Heart left ventricle (tissue), 16 donors: ENCODE measurements around the gene ZNF488. TPM values are rescaled to one million over a fixed set of nuclear protein-coding genes. Genes with fewer than 3 reads are reported as not detected.

Experiments used
- ATAC-seq, 4 donors: fragments of 200-7000 bp; cut with Tn5 transposase; one replicate each; pipeline ENCODE4 v1.9.1; 2020 to 2022; ENCODE audit warnings: moderate library complexity in 4 of 4, mild to moderate bottlenecking in 3 of 4, moderate number of reproducible peaks in 1 of 4
- DNase-seq, 5 donors: peaks; one replicate each; pipeline ENCODE4 v3.0.0-alpha.2; 2020
- H3K27ac ChIP-seq, 12 donors: fragments of 200-600 bp; sonication (generic) in 4 of 12; one replicate each; pipeline versions ENCODE4 v1.5.0 to v1.8.0; 2016 to 2022; ENCODE audit warnings: mild to moderate bottlenecking in 2 of 12
- H3K27me3 ChIP-seq, 9 donors: fragments of 200-600 bp; sonication (generic) in 2 of 9; one replicate each; pipeline versions ENCODE4 v1.5.1 to v1.8.0; 2016 to 2022; ENCODE audit warnings: mild to moderate bottlenecking in 3 of 9
- H3K36me3 ChIP-seq, 9 donors: fragments of 200-600 bp; sonication (generic) in 2 of 9; one replicate each; pipeline versions ENCODE4 v1.5.0 to v1.8.0; 2018 to 2022; ENCODE audit warnings: mild to moderate bottlenecking in 2 of 9
- H3K4me1 ChIP-seq, 12 donors: fragments of 200-600 bp; sonication (generic) in 4 of 12; one replicate each; pipeline versions ENCODE4 v1.5.0 to v1.8.0; 2016 to 2022; ENCODE audit warnings: mild to moderate bottlenecking in 3 of 12
- H3K4me3 ChIP-seq, 12 donors: fragments of 200-600 bp; sonication (generic) in 4 of 12; one replicate each; pipeline versions ENCODE4 v1.5.0 to v1.8.0; 2017 to 2022; ENCODE audit warnings: mild to moderate bottlenecking in 9 of 12, moderate library complexity in 4 of 12
- H3K9me3 ChIP-seq, 12 donors: fragments of 200-600 bp; sonication (generic) in 4 of 12; one replicate each; pipeline versions ENCODE4 v1.5.0 to v1.8.0; 2016 to 2022; ENCODE audit warnings: mild to moderate bottlenecking in 1 of 12
- POLR2A ChIP-seq, 2 donors: fragments of 450-650 bp; IDR thresholded peaks; one replicate each; pipeline ENCODE4 v1.6.1; 2017; ENCODE audit warnings: antibody characterized with exemption in 2 of 2, mild to moderate bottlenecking in 2 of 2, moderate library complexity in 2 of 2
- WGBS, 4 donors: extraction: QIAGEN DNeasy Blood & Tissue Kit in 2 of 4; methylation state at CpG; one replicate each; pipeline versions ENCODE4 v1.1.5 to v1.1.7; 2013 to 2018; 5-methylcytosine and 5-hydroxymethylcytosine counted together
- intact Hi-C, 10 donors: fragments of 100-400 bp; cut with DNase I; formaldehyde crosslinking; loops; one replicate each; pipeline versions ENCODE4 v1.11.1 to v1.14.2; 2022
- polyA plus RNA-seq, 2 donors: library from polyadenylated mRNA; stranded (reverse); fragments of 200-250 nt; gene quantifications; one replicate each; pipeline ENCODE4 v1.2.3, GENCODE V29; 2013
- total RNA-seq, 9 donors: library from RNA; depleted of rRNA in 2 of 9; stranded (reverse); fragments of >200 nt in 2 of 9; fragmentation: NEBNext Ultra II Directional in 3 of 9; extraction: Animal tissue kit (Norgen Biotek cat#: 25700) in 3 of 9; gene quantifications; one replicate each; pipeline versions ENCODE4 v1.1.0 to v1.2.4, GENCODE V29; 2016 to 2023
- TF ChIP-seq, protein P1 (sequence below), 12 donors: fragments of 200-600 bp; sonication (generic) in 4 of 12; IDR thresholded peaks; one replicate each; pipeline versions ENCODE4 v1.5.0 to v1.8.0; 2018 to 2022; ENCODE audit warnings: antibody characterized with exemption in 12 of 12, mild to moderate bottlenecking in 5 of 12
- donor health status: ischemic (EF 13 %, LVEDD 7.1; RV severe dilation, severe dysfunction).
- donor health status: healthy with polysubstance abuse.
- donor health status: DM: no; HTN: yes; CAD: no.
- donor health status: DM: no; HTN: no; CAD: no.
- donor health status: ischemic (EF 25% LVEDD 6.9; RV normal size, moderate dysfunction).
- donor health status: ischemic (EF 25% LVEDD 5.7; RV mildly dilated, moderate dysfunction).
- donor health status: healthy.
- donor health status: DM: yes; HTN: yes; CAD: no.
- donor health status: ischemic (EF 35%, LVEDD 5.7; RV mildly dilated, moderate dysfunction).
- donor health status: nonischemic (EF 11% LVEDD 7.7; RV severe dilation, severe dysfunction).
- donor health status: DM: yes; HTN: yes; CAD: no.
- donor health status: PGD.
- donor health status: ischemic (EF 29% LVEDD 5.4; RV normal size, mild dysfunction).
- donor health status: nonischemic (EF 23%, LVEDD 6.1; RV moderate dilation, normal function).

ZNF488 gene
- total and polyA plus RNA-seq, 11 donors, result 0.06 to 0.25 (median 0.08) TPM; not detected in 6

DNA sequence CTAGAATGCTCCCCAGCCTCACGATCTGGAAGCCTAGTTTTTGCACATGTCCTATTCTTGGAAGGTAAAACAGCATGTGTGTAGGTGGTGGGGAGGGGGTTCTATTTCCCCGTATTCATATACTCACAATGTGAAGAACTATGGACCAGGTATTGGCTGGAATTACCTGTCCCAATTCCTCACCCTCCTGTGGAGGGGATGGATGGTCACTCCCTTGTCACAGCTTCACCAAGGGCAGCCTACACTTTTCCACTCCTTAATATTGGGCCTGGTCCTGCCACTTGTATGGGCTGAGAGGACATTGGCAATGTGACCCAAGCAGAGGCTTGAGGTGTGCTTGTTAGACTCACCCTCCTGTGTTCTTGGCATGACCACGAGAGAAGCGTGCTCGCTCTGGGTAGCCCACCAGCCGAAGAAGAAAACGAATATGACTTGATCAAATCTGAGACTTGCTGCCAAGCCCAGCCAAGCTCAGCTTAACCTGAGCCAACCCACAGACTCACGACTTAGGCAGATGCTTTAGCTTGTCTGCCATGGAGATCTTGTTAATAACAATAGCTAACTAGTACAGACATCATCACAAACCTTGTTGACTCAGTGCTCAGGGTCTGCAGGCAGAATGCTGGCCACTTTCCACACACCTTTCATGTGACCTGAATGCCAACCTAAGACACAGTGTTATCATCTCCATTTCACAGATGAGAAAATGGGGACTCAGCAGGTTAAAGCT, 17.2 kb downstream of the ZNF488 start:
- intact Hi-C loops, result loop anchor here in 1 of 10 donors (10.0 kb wide), 1 partner anchor 88 kb away; no protein-coding TSS in a partner anchor
- no peak overlapping the region for H3K4me3 ChIP-seq
- H3K4me1 ChIP-seq, result no peaks in the 10 kb centered on the region
- DNase-seq (no peak), ATAC-seq (no peak)
- H3K27ac ChIP-seq, result no peak overlapping the region
- TF ChIP-seq POLR2A (IDR thresholded peaks at IDR 0.05), result no peak
- TF ChIP-seq, protein P1, sequence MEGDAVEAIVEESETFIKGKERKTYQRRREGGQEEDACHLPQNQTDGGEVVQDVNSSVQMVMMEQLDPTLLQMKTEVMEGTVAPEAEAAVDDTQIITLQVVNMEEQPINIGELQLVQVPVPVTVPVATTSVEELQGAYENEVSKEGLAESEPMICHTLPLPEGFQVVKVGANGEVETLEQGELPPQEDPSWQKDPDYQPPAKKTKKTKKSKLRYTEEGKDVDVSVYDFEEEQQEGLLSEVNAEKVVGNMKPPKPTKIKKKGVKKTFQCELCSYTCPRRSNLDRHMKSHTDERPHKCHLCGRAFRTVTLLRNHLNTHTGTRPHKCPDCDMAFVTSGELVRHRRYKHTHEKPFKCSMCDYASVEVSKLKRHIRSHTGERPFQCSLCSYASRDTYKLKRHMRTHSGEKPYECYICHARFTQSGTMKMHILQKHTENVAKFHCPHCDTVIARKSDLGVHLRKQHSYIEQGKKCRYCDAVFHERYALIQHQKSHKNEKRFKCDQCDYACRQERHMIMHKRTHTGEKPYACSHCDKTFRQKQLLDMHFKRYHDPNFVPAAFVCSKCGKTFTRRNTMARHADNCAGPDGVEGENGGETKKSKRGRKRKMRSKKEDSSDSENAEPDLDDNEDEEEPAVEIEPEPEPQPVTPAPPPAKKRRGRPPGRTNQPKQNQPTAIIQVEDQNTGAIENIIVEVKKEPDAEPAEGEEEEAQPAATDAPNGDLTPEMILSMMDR (IDR thresholded peaks at IDR 0.05), result no peak
- no peaks in the 10 kb centered on the region for H3K36me3 ChIP-seq
- H3K9me3 ChIP-seq, result no peaks in the 10 kb centered on the region
- 87 to 90% (median 89%) methylated on average over 8 of the region's 8 CpGs for WGBS, 4 donors
- no peaks in the 10 kb centered on the region for H3K27me3 ChIP-seq

- Histone ChIP-seq H3K27ac (no peak overlapping the region), H3K4me3 (no peak overlapping the region), H3K4me1 (peaks cover 0 to under 1% (median 0%) of the 10 kb centered on the region in 12 donors), H3K9me3 (no peaks in the 10 kb centered on the region), H3K36me3 (no peaks in the 10 kb centered on the region), H3K27me3 (no peaks in the 10 kb centered on the region)
- DNase-seq (no peak), ATAC-seq (no peak)
- TF ChIP-seq, protein P1 (IDR thresholded peaks at IDR 0.05), result no peak
- no peak for TF ChIP-seq POLR2A (IDR thresholded peaks at IDR 0.05)
- intact Hi-C loops, result loop anchor here in 1 of 10 donors (10.0 kb wide), 1 partner anchor 89 kb away; no protein-coding TSS in a partner anchor
- 72 to 73% (median 72%) methylated on average over 5 of the region's 5 CpGs for WGBS, 4 donors
These were observed 17.9 kb downstream of the ZNF488 start for GRCh38 chr10:47366181-47366631.

DNA sequence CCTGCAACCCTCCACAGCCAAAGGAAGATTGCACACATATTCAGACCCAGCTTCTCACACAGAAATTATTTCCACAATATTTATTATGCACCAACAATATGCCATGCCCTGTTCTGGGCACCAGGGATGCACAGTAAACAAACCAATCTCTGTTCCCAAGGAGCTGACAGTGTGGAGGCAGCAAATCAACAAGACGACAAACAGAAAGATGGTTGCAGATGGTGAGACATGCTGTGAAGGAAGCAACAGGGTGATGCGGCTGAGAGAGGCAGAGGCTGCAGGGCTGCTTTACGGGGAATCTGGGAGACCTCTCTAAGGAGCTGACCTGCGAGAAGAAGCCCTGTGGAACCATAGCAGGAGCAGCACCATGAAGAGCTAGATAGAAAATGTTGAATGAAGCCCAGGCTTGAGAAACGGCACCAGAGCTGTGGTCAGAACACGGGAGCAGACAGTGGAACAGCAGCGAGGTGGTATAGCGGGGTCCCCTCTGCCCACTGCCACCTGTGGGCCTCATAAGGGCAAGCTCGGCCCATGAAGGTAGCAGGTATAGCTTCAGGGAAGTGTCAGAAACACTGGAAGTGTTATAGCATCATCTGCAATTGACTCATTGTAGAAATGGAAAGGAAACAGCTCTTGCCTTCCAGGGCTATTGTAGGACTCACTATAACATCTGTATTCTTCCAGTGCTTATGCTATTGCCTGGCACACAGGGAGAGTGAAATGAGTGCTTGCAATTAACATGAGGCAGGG, 18.5 kb downstream of the ZNF488 start:
- DNase-seq (no peak), ATAC-seq (no peak)
- H3K36me3 ChIP-seq, result no peaks in the 10 kb centered on the region
- H3K27me3 ChIP-seq, result no peaks in the 10 kb centered on the region
- H3K4me3 ChIP-seq, result no peak overlapping the region
- peaks cover 0 to 7% (median 0%) of the 10 kb centered on the region in 12 donors for H3K4me1 ChIP-seq
- no peak overlapping the region for H3K27ac ChIP-seq
- TF ChIP-seq, protein P1 (IDR thresholded peaks at IDR 0.05), result no peak
- 86 to 94% (median 89%) methylated on average over 9 of the region's 9 CpGs for WGBS, 4 donors
- no peaks in the 10 kb centered on the region for H3K9me3 ChIP-seq
- intact Hi-C loops, result loop anchor here in 1 of 10 donors (10.0 kb wide), 1 partner anchor 89 kb away; no protein-coding TSS in a partner anchor

DNA sequence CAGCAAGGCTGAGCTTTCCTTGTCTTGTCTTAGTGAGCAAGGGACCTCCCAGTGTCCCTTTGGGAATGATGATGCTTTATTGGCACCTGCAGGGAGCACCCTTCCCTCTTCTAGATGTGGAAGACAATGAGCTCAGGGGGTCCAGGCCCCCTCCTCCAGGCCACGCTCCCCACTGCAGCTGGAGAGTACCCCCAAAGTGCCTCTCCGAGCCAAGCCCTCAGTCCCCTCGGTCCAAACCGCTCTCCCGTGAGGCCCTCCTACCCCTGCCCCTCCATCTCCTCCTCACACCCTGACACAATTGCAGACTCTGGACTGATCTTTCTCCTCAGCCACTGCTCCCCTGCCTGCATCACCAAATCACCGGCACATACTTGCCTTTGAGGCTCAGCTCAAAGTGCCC, 19.2 kb downstream of the ZNF488 start:
- peaks cover 0 to 13% (median 0%) of the 10 kb centered on the region in 12 donors for H3K4me1 ChIP-seq
- TF ChIP-seq, protein P1 (IDR thresholded peaks at IDR 0.05), result no peak
- TF ChIP-seq POLR2A (IDR thresholded peaks at IDR 0.05), result no peak
- no peaks in the 10 kb centered on the region for H3K27me3 ChIP-seq
- no peak for DNase-seq
- no peak for ATAC-seq
- WGBS, 4 donors, result 85 to 93% (median 92%) methylated on average over 6 of the region's 6 CpGs
- H3K27ac ChIP-seq, result no peak overlapping the region
- no peaks in the 10 kb centered on the region for H3K36me3 ChIP-seq
- H3K4me3 ChIP-seq, result no peak overlapping the region
- intact Hi-C loops, result loop anchor here in 1 of 10 donors (10.0 kb wide), 1 partner anchor 90 kb away; no protein-coding TSS in a partner anchor
- no peaks in the 10 kb centered on the region for H3K9me3 ChIP-seq
